IPS-20b (cell line): ENCODE results near the gene DISC1.

Experiments
- H3K27ac ChIP-seq: one replicate; pipeline ENCODE4 v1.5.1; 2013; ENCODE audit warnings: low read length
- H3K27me3 ChIP-seq: 2 replicates; pipeline ENCODE4 v1.6.1; 2013; ENCODE audit warnings: mild to moderate bottlenecking, low read length, inconsistent platforms; ENCODE audit not compliant: insufficient read depth
- H3K36me3 ChIP-seq: 2 replicates; pipeline ENCODE4 v1.6.1; 2013; ENCODE audit warnings: low read depth, mild to moderate bottlenecking, inconsistent platforms, low read length, moderate library complexity; ENCODE audit not compliant: insufficient read depth
- H3K4me1 ChIP-seq: 2 replicates; pipeline ENCODE4 v1.6.1; 2013; ENCODE audit warnings: mild to moderate bottlenecking, control low read depth, inconsistent platforms, low read length, moderate library complexity; ENCODE audit not compliant: insufficient read depth
- H3K4me3 ChIP-seq: 2 replicates; pipeline ENCODE4 v1.5.1; 2013; ENCODE audit warnings: mild to moderate bottlenecking, low read length, inconsistent platforms
- H3K9ac ChIP-seq: 2 replicates; pipeline ENCODE4 v1.6.1; 2013; ENCODE audit warnings: low read depth, mild to moderate bottlenecking, inconsistent platforms, low read length, moderate library complexity
- H3K9me3 ChIP-seq: 2 replicates; pipeline ENCODE4 v1.6.1; 2013; ENCODE audit warnings: mild to moderate bottlenecking, low read depth, low read length, inconsistent platforms; ENCODE audit not compliant: insufficient read depth

DISC1 gene

GRCh38 chr1:231679109-231679508 is 52.5 kb downstream of the DISC1 start:
- no peaks in the 10 kb centered on the region for H3K4me1 ChIP-seq
- no peak overlapping the region for H3K4me3 ChIP-seq
- H3K27ac ChIP-seq, result no peak overlapping the region
- H3K9me3 ChIP-seq, result no peaks in the 10 kb centered on the region
- no peak overlapping the region for H3K9ac ChIP-seq
- no peaks in the 10 kb centered on the region for H3K36me3 ChIP-seq
- H3K27me3 ChIP-seq, result no peaks in the 10 kb centered on the region

- no peaks in the 10 kb centered on the region for H3K4me1 ChIP-seq
- H3K9ac ChIP-seq, result no peak overlapping the region
- H3K27me3 ChIP-seq, result no peaks in the 10 kb centered on the region
- no peak overlapping the region for H3K4me3 ChIP-seq
- no peak overlapping the region for H3K27ac ChIP-seq
- no peaks in the 10 kb centered on the region for H3K36me3 ChIP-seq
- peaks cover 5% of the 10 kb centered on the region; the same call in 1 of the 2 replicates for H3K9me3 ChIP-seq
Observed at GRCh38 chr1:231681006-231681405, 54.4 kb downstream of the DISC1 start.

- no peak overlapping the region for H3K27ac ChIP-seq
- no peak overlapping the region for H3K4me3 ChIP-seq
- peaks cover 12% of the 10 kb centered on the region; the same call in 1 of the 2 replicates for H3K9me3 ChIP-seq
- no peaks in the 10 kb centered on the region for H3K36me3 ChIP-seq
- no peaks in the 10 kb centered on the region for H3K4me1 ChIP-seq
- no peaks in the 10 kb centered on the region for H3K27me3 ChIP-seq
- no peak overlapping the region for H3K9ac ChIP-seq
Observed at GRCh38 chr1:231682779-231683178, 56.2 kb downstream of the DISC1 start.

- Histone ChIP-seq H3K27ac (no peak overlapping the region), H3K9me3 (peaks cover 12% of the 10 kb centered on the region; the same call in 1 of the 2 replicates), H3K27me3 (no peaks in the 10 kb centered on the region), H3K4me3 (no peak overlapping the region), H3K4me1 (no peaks in the 10 kb centered on the region), H3K36me3 (no peaks in the 10 kb centered on the region), H3K9ac (no peak overlapping the region)
Observed at GRCh38 chr1:231683439-231684165, 57.0 kb downstream of the DISC1 start.

GRCh38 chr1:231684356-231685244 is 58.0 kb downstream of the DISC1 start:
- H3K4me3 ChIP-seq, result no peak overlapping the region
- no peak overlapping the region for H3K9ac ChIP-seq
- peaks cover 12% of the 10 kb centered on the region; the same call in 1 of the 2 replicates for H3K9me3 ChIP-seq
- no peaks in the 10 kb centered on the region for H3K4me1 ChIP-seq
- no peaks in the 10 kb centered on the region for H3K36me3 ChIP-seq
- no peak overlapping the region for H3K27ac ChIP-seq
- no peaks in the 10 kb centered on the region for H3K27me3 ChIP-seq

- no peak overlapping the region for H3K27ac ChIP-seq
- H3K27me3 ChIP-seq, result no peaks in the 10 kb centered on the region
- peaks cover 12% of the 10 kb centered on the region; the same call in 1 of the 2 replicates for H3K9me3 ChIP-seq
- H3K4me1 ChIP-seq, result peaks cover 9% of the 10 kb centered on the region; the same call in 1 of the 2 replicates
- H3K4me3 ChIP-seq, result no peak overlapping the region
- H3K36me3 ChIP-seq, result no peaks in the 10 kb centered on the region
- H3K9ac ChIP-seq, result no peak overlapping the region
Observed at GRCh38 chr1:231686384-231686783, 59.8 kb downstream of the DISC1 start.

- Histone ChIP-seq H3K27ac (no peak overlapping the region), H3K9ac (no peak overlapping the region), H3K9me3 (peaks cover 12% of the 10 kb centered on the region; the same call in 1 of the 2 replicates), H3K36me3 (no peaks in the 10 kb centered on the region), H3K27me3 (no peaks in the 10 kb centered on the region), H3K4me3 (no peak overlapping the region), H3K4me1 (peaks cover 9% of the 10 kb centered on the region; the same call in 1 of the 2 replicates)
Observed at GRCh38 chr1:231688989-231689388, 62.4 kb downstream of the DISC1 start.

GRCh38 chr1:231690059-231690458 is 63.5 kb downstream of the DISC1 start:
- H3K27ac ChIP-seq, result peak overlapping the region; percentile 22
- no peaks in the 10 kb centered on the region for H3K27me3 ChIP-seq
- H3K4me1 ChIP-seq, result peaks cover 9% of the 10 kb centered on the region; the same call in 1 of the 2 replicates
- peaks cover 12% of the 10 kb centered on the region; the same call in 1 of the 2 replicates for H3K9me3 ChIP-seq
- H3K4me3 ChIP-seq, result no peak overlapping the region
- no peak overlapping the region; the same call in 1 of the 2 replicates for H3K9ac ChIP-seq
- H3K36me3 ChIP-seq, result no peaks in the 10 kb centered on the region

GRCh38 chr1:231691618-231692259 is 65.1 kb downstream of the DISC1 start:
- Histone ChIP-seq H3K9ac (no peak overlapping the region), H3K4me3 (no peak overlapping the region), H3K9me3 (peaks cover under 1% of the 10 kb centered on the region; the same call in 1 of the 2 replicates), H3K36me3 (no peaks in the 10 kb centered on the region), H3K4me1 (peaks cover 9% of the 10 kb centered on the region; the same call in 1 of the 2 replicates), H3K27ac (no peak overlapping the region), H3K27me3 (no peaks in the 10 kb centered on the region)

- H3K36me3 ChIP-seq, result no peaks in the 10 kb centered on the region
- H3K4me3 ChIP-seq, result no peak overlapping the region
- H3K4me1 ChIP-seq, result peaks cover 9% of the 10 kb centered on the region; the same call in 1 of the 2 replicates
- H3K27ac ChIP-seq, result no peak overlapping the region
- no peaks in the 10 kb centered on the region for H3K9me3 ChIP-seq
- H3K9ac ChIP-seq, result no peak overlapping the region
- no peaks in the 10 kb centered on the region for H3K27me3 ChIP-seq
Observed at GRCh38 chr1:231693361-231694074, 66.9 kb downstream of the DISC1 start.

- Histone ChIP-seq H3K4me1 (peaks cover 9% of the 10 kb centered on the region; the same call in 1 of the 2 replicates), H3K27ac (no peak overlapping the region), H3K4me3 (no peak overlapping the region), H3K27me3 (no peaks in the 10 kb centered on the region), H3K9ac (no peak overlapping the region), H3K9me3 (no peaks in the 10 kb centered on the region), H3K36me3 (no peaks in the 10 kb centered on the region)
Observed at GRCh38 chr1:231694075-231694431, 67.5 kb downstream of the DISC1 start.
